ENCODE data around the gene HGD. TPM values are rescaled to one million over a fixed set of nuclear protein-coding genes. Genes with fewer than 3 reads are reported as not detected.
A peak's percentile ranks its signal among the peaks of the same experiment; 100 is the strongest.

Gene HGD
- total and polyA plus RNA-seq, 2 of the 13 experiments (the other 11 are each of a cell fraction or from before 2014, with no cell fraction given): 265 to 398 TPM

- TF ChIP-seq SKIL (CRISPR knock-in tag; IDR thresholded peaks at IDR 0.05; ENCODE audit: borderline replicate concordance): no peak
- TF ChIP-seq ZNF576 (CRISPR knock-in tag; IDR thresholded peaks at IDR 0.05): no peak
- no peak for TF ChIP-seq RELA (CRISPR knock-in tag; IDR thresholded peaks at IDR 0.05)
- TF ChIP-seq JDP2 (CRISPR knock-in tag; IDR thresholded peaks at IDR 0.05; ENCODE audit: borderline replicate concordance): no peak
- no peak for TF ChIP-seq SOX6 (IDR thresholded peaks at IDR 0.05)
- TF ChIP-seq SOX6 (CRISPR knock-in tag; IDR thresholded peaks at IDR 0.05): peak; percentile 91
- no peak for TF ChIP-seq ZNF280B (CRISPR knock-in tag; IDR thresholded peaks at IDR 0.05; ENCODE audit: borderline replicate concordance)
- no peak for TF ChIP-seq ZNF44 (CRISPR knock-in tag; IDR thresholded peaks at IDR 0.05)
- TF ChIP-seq AKAP8 (CRISPR knock-in tag; IDR thresholded peaks at IDR 0.05): no peak
- TF ChIP-seq HOXD1 (CRISPR knock-in tag; IDR thresholded peaks at IDR 0.05): no peak
- TF ChIP-seq RFX1 (IDR thresholded peaks at IDR 0.05): no peak
- TF ChIP-seq ZNF138 (CRISPR knock-in tag; IDR thresholded peaks at IDR 0.05; ENCODE audit: low read depth): no peak
- peak; percentile 86 for TF ChIP-seq HDAC1 (CRISPR knock-in tag; IDR thresholded peaks at IDR 0.05)
- TF ChIP-seq ZNF607 (CRISPR knock-in tag; IDR thresholded peaks at IDR 0.05; ENCODE audit: borderline replicate concordance): no peak; the same call in 1 of the 2 replicates
- no peak; the same call in 1 of the 2 replicates for TF ChIP-seq SPEN (CRISPR knock-in tag; IDR thresholded peaks at IDR 0.05; ENCODE audit: low read depth)
- no peak for TF ChIP-seq CBX1 (IDR thresholded peaks at IDR 0.05; ENCODE audit: low read depth)
- peak; percentile 90 for TF ChIP-seq ZNF614 (CRISPR knock-in tag; IDR thresholded peaks at IDR 0.05; ENCODE audit: borderline replicate concordance)
- no peak for TF ChIP-seq ZNF17 (CRISPR knock-in tag; IDR thresholded peaks at IDR 0.05)
- peak; percentile 56; the same call in 1 of the 2 replicates for TF ChIP-seq ETV5 (CRISPR knock-in tag; IDR thresholded peaks at IDR 0.05; ENCODE audit: borderline replicate concordance)
- no peak for TF ChIP-seq ZNF468 (CRISPR knock-in tag; IDR thresholded peaks at IDR 0.05)
- peak; percentile 17; the same call in 1 of the 2 replicates for TF ChIP-seq TFDP1 (CRISPR knock-in tag; IDR thresholded peaks at IDR 0.05; ENCODE audit: borderline replicate concordance)
- peak; percentile 50 for TF ChIP-seq SMC3 (IDR thresholded peaks at IDR 0.05; ENCODE audit: low read length)
- TF ChIP-seq TMF1 (CRISPR knock-in tag; IDR thresholded peaks at IDR 0.05; ENCODE audit: low read depth): no peak
- no peak for TF ChIP-seq SMARCE1 (IDR thresholded peaks at IDR 0.05; ENCODE audit: borderline replicate concordance)
- TF ChIP-seq TERF1 (CRISPR knock-in tag; IDR thresholded peaks at IDR 0.05): no peak
- no peak for TF ChIP-seq FLYWCH1 (CRISPR knock-in tag; IDR thresholded peaks at IDR 0.05)
- TF ChIP-seq GPN1 (CRISPR knock-in tag; IDR thresholded peaks at IDR 0.05; ENCODE audit: borderline replicate concordance): no peak
Measured at GRCh38 chr3:120682095-120682681, at the start of gene HGD (continued).

All from HepG2 (cell line).